Activated naive CD8-positive, alpha-beta T cell (primary cell): ENCODE data around the gene PHLPP1.

ENCODE experiments used
- H3K27ac Mint-ChIP-seq: one replicate; pipeline ENCODE4 v1.8.0; 2021; ENCODE audit warnings: mixed read lengths
- H3K27me3 Mint-ChIP-seq: one replicate; pipeline ENCODE4 v1.8.0; 2021; ENCODE audit warnings: mixed read lengths
- H3K36me3 Mint-ChIP-seq: one replicate; pipeline ENCODE4 v1.8.0; 2021; ENCODE audit warnings: mixed read lengths
- H3K4me1 Mint-ChIP-seq: one replicate; pipeline ENCODE4 v1.8.0; 2021; ENCODE audit warnings: low read depth, mixed read lengths
- H3K4me3 Mint-ChIP-seq: one replicate; pipeline ENCODE4 v1.8.0; 2021; ENCODE audit warnings: mild to moderate bottlenecking, mixed read lengths
- H3K9me3 Mint-ChIP-seq: one replicate; pipeline ENCODE4 v1.8.0; 2021; ENCODE audit warnings: low read depth, mixed read lengths

The PHLPP1 gene

DNA sequence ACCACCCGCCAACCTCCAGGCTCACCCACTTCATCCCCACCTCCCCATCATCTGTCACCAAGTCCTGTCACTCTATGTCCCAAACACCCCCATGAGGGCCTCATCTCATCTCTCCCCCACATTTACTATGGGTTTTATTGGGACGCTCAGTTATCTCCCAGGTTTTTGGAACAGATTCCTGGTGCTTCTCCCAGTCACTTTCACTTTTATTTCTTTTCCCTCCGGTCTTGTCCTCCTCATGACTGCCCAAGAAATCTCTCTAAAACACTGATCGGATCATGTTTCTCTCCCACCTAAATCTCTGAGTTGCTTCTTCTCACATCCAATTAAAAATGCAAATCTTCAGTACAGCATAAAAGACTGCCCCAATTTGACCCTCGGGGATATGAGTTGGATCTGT lies 273.1 kb downstream of the PHLPP1 start:
- Mint-ChIP-seq H3K36me3 (no peaks in the 10 kb centered on the region), H3K27ac (no peak overlapping the region), H3K27me3 (peaks cover 2% of the 10 kb centered on the region), H3K4me3 (no peak overlapping the region), H3K4me1 (no peaks in the 10 kb centered on the region), H3K9me3 (no peaks in the 10 kb centered on the region)

DNA sequence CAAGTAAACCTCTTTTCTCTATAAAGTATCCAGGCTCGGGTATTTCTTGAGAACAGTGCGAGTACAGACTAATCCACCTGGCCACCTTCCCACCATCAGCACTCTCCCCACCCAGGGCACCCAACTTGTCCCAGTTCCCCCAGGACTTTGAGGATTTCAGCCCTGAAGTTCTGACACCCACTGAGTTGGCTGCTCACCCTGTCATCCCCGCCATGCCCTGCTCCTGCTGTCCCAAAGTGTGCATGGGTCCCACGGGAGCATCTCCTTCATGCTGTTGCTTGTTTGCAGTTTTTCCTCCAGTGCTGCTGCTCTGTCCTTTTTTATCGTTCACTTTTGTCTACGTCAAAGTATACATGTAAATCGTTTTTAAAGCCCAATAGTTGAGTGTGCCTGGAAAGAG lies 273.9 kb downstream of the PHLPP1 start:
- peaks cover 5% of the 10 kb centered on the region for H3K27me3 Mint-ChIP-seq
- no peak overlapping the region for H3K27ac Mint-ChIP-seq
- H3K9me3 Mint-ChIP-seq, result no peaks in the 10 kb centered on the region
- no peaks in the 10 kb centered on the region for H3K4me1 Mint-ChIP-seq
- H3K4me3 Mint-ChIP-seq, result no peak overlapping the region
- no peaks in the 10 kb centered on the region for H3K36me3 Mint-ChIP-seq

DNA sequence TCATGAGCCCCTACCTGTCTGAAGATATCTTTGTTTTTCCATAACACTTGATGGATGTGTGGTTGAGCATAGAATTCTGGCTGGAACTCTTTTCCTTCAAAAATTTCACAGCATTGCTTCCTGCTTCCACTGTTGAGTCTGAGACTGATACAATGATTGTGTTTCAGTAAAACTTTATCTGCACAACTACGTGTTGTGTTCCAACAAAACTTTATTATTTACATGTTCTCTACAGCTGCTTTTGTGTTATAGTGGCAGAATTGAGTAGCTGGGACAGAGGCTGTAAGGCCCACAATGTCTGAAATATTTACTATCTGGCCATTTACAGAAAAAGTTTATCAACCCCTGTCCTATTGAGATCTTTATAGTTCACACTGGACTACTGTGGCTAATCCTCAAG lies 275.3 kb downstream of the PHLPP1 start:
- Mint-ChIP-seq H3K27ac (no peak overlapping the region), H3K9me3 (no peaks in the 10 kb centered on the region), H3K36me3 (no peaks in the 10 kb centered on the region), H3K4me3 (no peak overlapping the region), H3K4me1 (no peaks in the 10 kb centered on the region), H3K27me3 (peaks cover 5% of the 10 kb centered on the region)

DNA sequence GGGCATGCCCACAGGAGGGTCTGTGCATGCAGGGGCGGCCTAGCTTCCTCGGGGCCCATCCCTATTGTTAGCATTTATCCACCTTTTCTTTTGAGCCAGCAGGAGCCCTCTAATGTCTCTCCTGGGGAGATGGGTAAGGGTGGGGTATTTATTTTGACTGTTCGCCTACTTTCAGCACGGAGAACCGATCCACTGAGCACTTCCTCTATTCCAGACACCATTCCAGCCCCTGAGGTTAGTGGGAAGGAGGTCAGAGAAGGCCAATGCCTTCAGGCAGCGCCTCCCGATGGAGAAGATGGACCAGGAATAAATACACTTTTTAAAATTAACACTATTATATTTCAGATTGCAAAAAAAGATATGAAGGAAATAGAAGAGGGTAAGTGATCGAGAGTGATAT lies 276.0 kb downstream of the PHLPP1 start:
- Mint-ChIP-seq H3K36me3 (no peaks in the 10 kb centered on the region), H3K9me3 (no peaks in the 10 kb centered on the region), H3K4me1 (no peaks in the 10 kb centered on the region), H3K4me3 (no peak overlapping the region), H3K27me3 (peaks cover 5% of the 10 kb centered on the region), H3K27ac (no peak overlapping the region)

DNA sequence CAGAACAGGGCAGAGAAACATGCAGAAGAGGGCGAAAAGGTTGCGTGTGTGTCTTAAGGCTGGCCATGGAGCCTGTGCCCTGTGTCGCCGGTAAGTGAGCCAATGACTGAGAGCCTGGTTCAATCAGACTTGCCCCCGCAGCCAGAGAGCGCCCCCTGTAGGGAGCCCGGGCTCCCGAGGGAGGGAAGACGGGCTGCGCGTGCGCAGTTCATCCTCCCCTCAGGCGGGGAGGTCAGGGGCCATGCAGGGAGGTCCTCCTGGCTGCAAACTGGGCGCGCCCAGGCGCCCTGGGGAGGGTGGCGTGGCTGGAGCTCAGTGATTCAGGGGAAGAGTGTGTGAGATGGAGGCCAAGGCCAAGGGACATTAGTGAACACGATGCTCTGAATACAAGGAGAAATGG lies 276.6 kb downstream of the PHLPP1 start:
- Mint-ChIP-seq H3K4me3 (no peak overlapping the region), H3K27me3 (peaks cover 5% of the 10 kb centered on the region), H3K27ac (no peak overlapping the region), H3K36me3 (no peaks in the 10 kb centered on the region), H3K9me3 (no peaks in the 10 kb centered on the region), H3K4me1 (no peaks in the 10 kb centered on the region)

DNA sequence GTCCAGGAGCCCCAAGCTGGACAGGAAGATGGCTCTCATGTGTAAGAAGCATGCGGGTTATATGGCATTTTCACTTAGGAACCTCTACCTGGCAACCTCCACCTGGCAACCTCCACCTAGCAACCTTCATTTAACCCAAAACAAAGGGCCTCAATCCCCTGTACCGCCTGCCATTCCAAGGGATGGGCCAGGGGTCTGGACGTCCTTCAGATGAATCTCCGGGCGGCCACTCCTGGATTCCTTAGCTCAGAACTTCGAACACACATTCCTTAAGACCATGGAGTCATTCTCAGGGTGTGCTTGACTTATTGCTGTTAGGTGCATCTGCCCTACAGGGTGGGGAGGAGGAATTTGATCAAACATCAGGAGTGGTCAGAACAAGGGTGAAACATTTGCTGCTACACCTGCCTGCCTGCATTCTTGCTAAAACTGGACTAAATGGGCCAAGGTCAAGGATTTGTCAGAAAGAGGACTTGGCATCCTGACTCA lies 277.6 kb downstream of the PHLPP1 start:
- Mint-ChIP-seq H3K4me3 (no peak overlapping the region), H3K27me3 (peaks cover 5% of the 10 kb centered on the region), H3K36me3 (no peaks in the 10 kb centered on the region), H3K27ac (no peak overlapping the region), H3K9me3 (no peaks in the 10 kb centered on the region), H3K4me1 (no peaks in the 10 kb centered on the region)

DNA sequence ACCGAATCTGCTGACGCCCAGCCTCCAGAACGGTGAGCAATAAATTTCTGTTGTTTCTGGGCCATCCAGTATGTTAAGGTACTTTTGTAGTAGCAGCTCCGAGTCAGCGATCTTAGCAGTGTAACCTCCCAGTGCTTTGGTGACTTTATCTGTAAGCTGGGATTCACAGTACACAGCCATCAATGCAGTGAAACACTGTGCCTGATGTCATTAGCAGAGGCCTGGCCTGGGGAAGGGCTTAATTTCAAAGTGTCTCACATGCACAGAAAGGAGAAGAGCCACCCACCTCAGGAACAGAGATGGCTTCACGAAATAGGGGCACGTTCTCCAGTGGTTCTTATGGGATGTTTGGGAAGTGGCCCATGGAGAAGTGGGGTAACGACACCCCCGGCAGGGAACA lies 281.2 kb downstream of the PHLPP1 start:
- Mint-ChIP-seq H3K4me1 (no peaks in the 10 kb centered on the region), H3K9me3 (no peaks in the 10 kb centered on the region), H3K4me3 (no peak overlapping the region), H3K27me3 (peaks cover 4% of the 10 kb centered on the region), H3K36me3 (no peaks in the 10 kb centered on the region), H3K27ac (no peak overlapping the region)

DNA sequence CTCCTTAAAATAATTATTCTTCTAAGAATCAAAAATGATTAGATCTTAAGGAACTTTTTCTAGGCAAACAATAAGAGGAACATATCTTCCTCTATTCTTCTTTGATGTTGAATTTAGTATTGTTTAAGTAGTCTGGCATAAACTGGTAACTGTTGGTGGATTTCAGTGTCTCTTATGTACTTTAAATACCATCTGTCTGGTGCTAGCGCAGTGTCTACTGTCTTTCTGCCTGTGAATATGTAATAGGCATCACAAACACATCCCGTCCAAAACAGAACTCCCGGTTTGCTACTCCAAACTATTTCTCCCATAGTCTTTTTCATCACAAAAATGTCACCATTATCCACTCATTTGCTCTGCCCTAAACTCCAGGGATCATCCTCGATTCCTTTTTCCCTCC lies 281.7 kb downstream of the PHLPP1 start:
- Mint-ChIP-seq H3K36me3 (no peaks in the 10 kb centered on the region), H3K4me3 (no peak overlapping the region), H3K27me3 (peaks cover 4% of the 10 kb centered on the region), H3K27ac (no peak overlapping the region), H3K4me1 (no peaks in the 10 kb centered on the region), H3K9me3 (no peaks in the 10 kb centered on the region)

DNA sequence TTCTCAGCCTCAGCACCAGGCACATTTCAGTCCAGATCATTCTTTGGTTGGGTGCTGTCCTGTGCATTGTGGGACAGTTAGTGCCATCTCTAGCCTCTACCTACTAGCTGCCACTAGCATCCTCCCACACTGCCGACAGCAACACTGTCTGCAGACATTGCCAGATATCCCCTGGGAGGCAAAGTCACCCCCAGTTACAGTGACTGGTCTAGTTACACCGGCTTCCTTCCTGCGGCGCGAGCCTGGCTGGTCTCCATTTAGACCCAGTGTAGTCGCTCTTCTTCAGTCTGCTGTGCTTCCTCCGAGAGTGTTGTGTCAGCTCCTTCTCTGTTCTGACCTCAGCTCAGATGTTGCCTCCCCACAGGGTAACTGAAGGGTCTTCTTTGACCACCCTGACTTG lies 283.1 kb downstream of the PHLPP1 start:
- Mint-ChIP-seq H3K4me1 (no peaks in the 10 kb centered on the region), H3K36me3 (no peaks in the 10 kb centered on the region), H3K27me3 (peaks cover 4% of the 10 kb centered on the region), H3K27ac (no peak overlapping the region), H3K9me3 (no peaks in the 10 kb centered on the region), H3K4me3 (no peak overlapping the region)

DNA sequence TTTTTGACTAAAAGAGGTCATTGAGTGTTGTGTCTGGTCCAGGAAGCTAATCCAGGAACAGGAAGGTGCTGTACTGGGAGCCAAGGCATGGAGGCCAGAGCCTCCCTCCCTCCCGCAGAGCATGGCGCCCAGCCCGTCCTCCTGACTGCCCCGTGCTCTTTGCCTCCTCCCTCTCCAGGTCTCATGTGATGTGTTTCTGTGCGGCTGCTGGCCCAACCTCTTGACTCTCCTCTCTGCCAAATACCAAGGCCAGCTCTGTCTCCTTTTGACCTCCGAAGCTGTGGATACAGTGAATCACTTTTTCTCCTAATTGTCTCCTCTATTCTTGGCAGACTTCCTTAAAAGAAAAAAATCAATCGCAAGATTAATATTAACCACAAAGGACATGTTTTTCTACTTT lies 284.1 kb downstream of the PHLPP1 start:
- H3K36me3 Mint-ChIP-seq, result no peaks in the 10 kb centered on the region
- H3K4me1 Mint-ChIP-seq, result no peaks in the 10 kb centered on the region
- H3K9me3 Mint-ChIP-seq, result no peaks in the 10 kb centered on the region
- no peak overlapping the region for H3K4me3 Mint-ChIP-seq
- H3K27me3 Mint-ChIP-seq, result peaks cover 1% of the 10 kb centered on the region
- H3K27ac Mint-ChIP-seq, result no peak overlapping the region

DNA sequence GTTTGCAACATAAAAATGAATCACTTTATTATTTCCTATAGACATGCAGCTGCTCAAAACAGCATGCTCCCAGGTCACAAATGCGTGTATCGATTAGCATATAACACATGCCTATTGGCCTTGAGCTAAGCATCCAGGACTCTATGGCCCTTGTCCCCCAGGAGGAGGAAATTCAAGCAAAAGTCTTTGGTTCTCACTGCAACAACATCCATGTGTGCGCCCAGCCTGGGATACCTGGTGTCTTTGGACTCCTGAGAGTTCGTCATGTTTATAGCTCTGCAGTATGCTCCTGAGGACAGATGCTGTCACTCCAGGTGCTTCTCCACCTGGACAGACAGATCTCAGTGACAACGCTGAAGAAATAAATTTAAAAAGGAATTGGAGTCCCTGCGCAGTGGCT lies 284.6 kb downstream of the PHLPP1 start:
- H3K4me1 Mint-ChIP-seq, result no peaks in the 10 kb centered on the region
- no peak overlapping the region for H3K27ac Mint-ChIP-seq
- no peaks in the 10 kb centered on the region for H3K36me3 Mint-ChIP-seq
- no peak overlapping the region for H3K4me3 Mint-ChIP-seq
- no peaks in the 10 kb centered on the region for H3K9me3 Mint-ChIP-seq
- peaks cover 1% of the 10 kb centered on the region for H3K27me3 Mint-ChIP-seq

DNA sequence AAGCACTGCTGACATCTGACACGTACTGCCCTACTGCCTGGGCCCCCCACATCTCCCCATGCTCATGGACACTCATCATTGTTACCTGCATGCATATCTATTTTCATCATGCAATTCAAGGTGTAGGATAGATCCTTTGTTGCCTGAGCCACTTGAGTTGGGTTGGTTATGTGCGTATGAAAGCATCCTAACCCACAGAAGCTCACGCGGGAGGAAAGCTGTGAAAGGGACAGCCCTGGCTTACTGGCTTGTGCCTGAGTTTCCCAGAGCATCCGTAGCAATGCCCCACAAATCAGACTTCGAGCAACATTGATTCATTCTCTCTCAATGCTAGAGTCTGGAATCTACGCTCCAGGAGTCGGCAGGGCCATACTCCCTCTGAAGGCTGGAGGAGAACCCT lies 285.5 kb downstream of the PHLPP1 start:
- Mint-ChIP-seq H3K4me3 (no peak overlapping the region), H3K36me3 (no peaks in the 10 kb centered on the region), H3K9me3 (no peaks in the 10 kb centered on the region), H3K4me1 (no peaks in the 10 kb centered on the region), H3K27me3 (peaks cover 1% of the 10 kb centered on the region), H3K27ac (no peak overlapping the region)

DNA sequence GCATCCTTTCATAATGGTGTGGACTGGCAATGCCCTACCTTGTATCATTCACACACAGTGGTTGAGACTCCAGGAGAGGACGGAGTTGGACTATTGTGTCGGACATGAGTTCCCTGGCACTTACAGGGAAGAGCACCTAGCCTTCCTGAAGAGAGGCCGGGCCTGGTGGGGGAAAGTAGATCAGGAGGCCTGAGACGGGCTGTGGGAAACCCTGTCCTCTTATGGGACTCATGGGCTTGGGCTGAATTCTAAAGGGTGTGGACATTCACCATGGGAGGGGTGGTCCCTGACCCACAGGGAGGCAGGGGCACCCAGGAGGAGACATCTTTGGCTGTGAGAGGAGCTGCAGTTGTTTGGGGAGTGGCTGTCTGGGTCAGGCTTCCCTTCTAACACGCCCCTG lies 286.5 kb downstream of the PHLPP1 start:
- Mint-ChIP-seq H3K27ac (no peak overlapping the region), H3K27me3 (peaks cover 1% of the 10 kb centered on the region), H3K9me3 (no peaks in the 10 kb centered on the region), H3K4me1 (no peaks in the 10 kb centered on the region), H3K4me3 (no peak overlapping the region), H3K36me3 (no peaks in the 10 kb centered on the region)

DNA sequence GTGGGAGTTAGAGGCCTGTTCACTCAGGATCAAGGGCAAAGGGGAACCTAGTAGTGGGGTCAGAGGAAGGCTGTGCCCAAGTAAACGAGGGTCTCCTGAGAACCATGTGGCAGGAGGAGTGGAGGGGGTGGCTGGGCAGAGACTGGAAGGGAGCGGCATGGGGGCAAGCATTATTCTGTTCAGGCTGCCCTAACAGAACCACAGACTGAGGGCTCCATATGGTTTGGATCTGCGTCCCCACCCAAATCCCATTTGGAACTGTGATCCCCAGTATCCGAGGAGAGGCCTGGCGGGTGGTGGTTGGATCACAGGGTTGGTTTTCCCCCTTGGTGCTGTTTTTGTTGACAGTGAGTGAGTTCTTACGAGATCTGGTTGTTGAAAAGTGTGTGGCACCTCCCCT lies 287.0 kb downstream of the PHLPP1 start:
- H3K36me3 Mint-ChIP-seq, result no peaks in the 10 kb centered on the region
- H3K9me3 Mint-ChIP-seq, result no peaks in the 10 kb centered on the region
- H3K27ac Mint-ChIP-seq, result no peak overlapping the region
- H3K27me3 Mint-ChIP-seq, result peaks cover 1% of the 10 kb centered on the region
- H3K4me1 Mint-ChIP-seq, result no peaks in the 10 kb centered on the region
- no peak overlapping the region for H3K4me3 Mint-ChIP-seq

DNA sequence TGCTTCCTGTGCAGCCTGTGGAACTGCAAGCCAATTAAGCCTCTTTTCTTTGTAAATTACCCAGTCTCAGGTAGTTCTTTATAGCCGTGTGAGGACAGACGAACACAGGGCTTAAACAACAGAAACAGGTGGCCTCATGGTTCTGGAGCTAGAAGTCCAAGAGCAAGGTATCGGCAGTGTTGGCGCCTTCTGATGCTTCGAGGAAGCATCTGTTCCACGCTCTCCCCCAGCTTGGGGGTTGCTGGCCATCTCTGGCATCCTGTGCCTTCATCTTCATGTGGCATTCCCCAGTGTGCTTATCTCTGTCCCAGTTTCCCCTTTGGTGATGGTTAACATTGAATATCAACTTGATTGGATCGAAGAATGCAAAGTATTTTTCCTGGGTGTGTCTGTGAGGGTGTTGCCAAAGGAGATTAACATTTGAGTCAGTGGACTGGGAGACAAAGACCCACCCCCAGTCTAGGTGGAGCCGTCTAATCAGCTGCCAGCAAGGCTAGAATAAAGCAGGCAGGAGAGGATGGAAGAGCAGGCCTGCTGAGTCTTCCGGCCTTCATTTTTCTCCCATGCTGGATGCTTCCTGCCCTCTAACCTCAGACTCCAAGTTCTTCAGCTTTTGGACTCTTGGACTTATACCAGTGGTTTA lies 287.6 kb downstream of the PHLPP1 start:
- Mint-ChIP-seq H3K9me3 (no peaks in the 10 kb centered on the region), H3K4me3 (no peak overlapping the region), H3K36me3 (no peaks in the 10 kb centered on the region), H3K27ac (no peak overlapping the region), H3K27me3 (peaks cover 1% of the 10 kb centered on the region), H3K4me1 (no peaks in the 10 kb centered on the region)

DNA sequence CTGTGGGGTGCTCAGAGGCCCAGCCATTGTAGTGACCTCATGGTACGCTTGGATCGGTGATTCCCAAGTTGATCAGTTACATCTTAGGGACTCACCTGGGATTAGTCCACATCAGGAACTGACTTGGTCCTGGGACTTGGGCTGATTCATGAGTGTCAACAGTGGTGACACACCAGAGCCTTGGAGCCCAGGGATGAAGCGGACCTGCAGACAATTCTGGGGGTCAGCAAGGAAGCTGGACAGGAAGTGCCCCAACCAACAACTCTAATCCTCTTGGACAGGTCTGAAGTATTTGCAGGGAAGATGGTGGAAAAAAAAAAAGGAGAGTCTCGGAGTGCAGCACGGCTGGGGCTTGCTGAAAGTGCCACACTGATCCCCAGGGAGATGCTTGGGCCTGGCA lies 288.6 kb downstream of the PHLPP1 start:
- no peaks in the 10 kb centered on the region for H3K36me3 Mint-ChIP-seq
- no peaks in the 10 kb centered on the region for H3K9me3 Mint-ChIP-seq
- peaks cover 1% of the 10 kb centered on the region for H3K27me3 Mint-ChIP-seq
- no peaks in the 10 kb centered on the region for H3K4me1 Mint-ChIP-seq
- H3K4me3 Mint-ChIP-seq, result no peak overlapping the region
- no peak overlapping the region for H3K27ac Mint-ChIP-seq
